OCI-LY3 (cell line): Measurements from ENCODE around the gene GNPNAT1.

Experiments
- EZH2phosphoT487 ChIP-seq: fragments of 200-600 bp; shearing (Covaris generic); IDR thresholded peaks from 2 replicates; pipeline ENCODE4 v1.6.1; 2018; ENCODE audit warnings: antibody characterized with exemption, mixed run types, low read depth
- TF ChIP-seq, protein P1 (sequence below): fragments of 200-600, 300-600 bp; sonication (generic); IDR thresholded peaks from 2 replicates; pipeline ENCODE4 v1.5.1; 2014; ENCODE audit warnings: antibody characterized with exemption, low read length, low read depth

DNA sequence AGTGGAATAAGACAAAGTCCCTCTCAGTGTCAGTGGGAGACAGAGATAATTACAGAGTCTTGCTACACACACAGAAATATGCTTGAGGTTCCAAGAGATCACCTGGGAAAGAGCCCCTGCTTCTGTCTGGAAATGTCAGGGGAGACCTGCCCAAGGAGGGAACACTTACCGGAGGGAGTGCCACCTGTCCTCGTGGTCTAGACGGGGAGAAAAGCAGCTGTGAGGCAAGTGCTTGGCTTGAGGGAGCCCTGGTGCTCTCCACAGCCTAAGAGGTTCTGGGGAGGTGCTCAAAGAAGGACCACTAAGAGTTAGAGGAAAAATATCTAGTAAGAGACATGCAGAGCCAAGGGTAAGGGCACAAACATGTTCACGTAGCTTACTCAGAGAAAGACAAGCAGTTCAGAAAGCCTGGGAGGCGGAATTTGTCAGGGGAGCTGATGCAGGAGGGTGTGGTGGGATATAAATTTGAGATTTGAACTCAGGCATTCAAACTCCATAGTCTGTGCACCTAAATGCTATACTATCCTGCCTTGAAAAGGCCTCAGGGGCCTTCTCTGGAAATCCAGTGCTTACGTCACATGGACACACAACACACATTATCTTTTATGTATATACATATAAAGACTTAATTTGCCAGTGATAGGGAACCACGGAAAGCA is 38.2 kb upstream of the GNPNAT1 start:
- TF ChIP-seq, protein P1, sequence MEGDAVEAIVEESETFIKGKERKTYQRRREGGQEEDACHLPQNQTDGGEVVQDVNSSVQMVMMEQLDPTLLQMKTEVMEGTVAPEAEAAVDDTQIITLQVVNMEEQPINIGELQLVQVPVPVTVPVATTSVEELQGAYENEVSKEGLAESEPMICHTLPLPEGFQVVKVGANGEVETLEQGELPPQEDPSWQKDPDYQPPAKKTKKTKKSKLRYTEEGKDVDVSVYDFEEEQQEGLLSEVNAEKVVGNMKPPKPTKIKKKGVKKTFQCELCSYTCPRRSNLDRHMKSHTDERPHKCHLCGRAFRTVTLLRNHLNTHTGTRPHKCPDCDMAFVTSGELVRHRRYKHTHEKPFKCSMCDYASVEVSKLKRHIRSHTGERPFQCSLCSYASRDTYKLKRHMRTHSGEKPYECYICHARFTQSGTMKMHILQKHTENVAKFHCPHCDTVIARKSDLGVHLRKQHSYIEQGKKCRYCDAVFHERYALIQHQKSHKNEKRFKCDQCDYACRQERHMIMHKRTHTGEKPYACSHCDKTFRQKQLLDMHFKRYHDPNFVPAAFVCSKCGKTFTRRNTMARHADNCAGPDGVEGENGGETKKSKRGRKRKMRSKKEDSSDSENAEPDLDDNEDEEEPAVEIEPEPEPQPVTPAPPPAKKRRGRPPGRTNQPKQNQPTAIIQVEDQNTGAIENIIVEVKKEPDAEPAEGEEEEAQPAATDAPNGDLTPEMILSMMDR = no peak
- no peak for TF ChIP-seq EZH2phosphoT487
